ENCODE data around the gene MRPL12.

GRCh38 chr17:81666092-81666341 is 37.1 kb upstream of the MRPL12 start:
- TF ChIP-seq CTCF (IDR thresholded peaks at IDR 0.05) (no peak), POLR2A (IDR thresholded peaks at IDR 0.05) (no peak)
